Chondrocyte (in vitro differentiated cells): ENCODE data around the gene RASL10A. TPM values are rescaled to one million over a fixed set of nuclear protein-coding genes. Genes with fewer than 3 reads are reported as not detected.

Experiments
- DNase-seq: peaks from one replicate; pipeline ENCODE4 v3.0.0; 2021; ENCODE audit warnings: mixed read lengths, low spot score
- H3K27ac Mint-ChIP-seq: one replicate; pipeline ENCODE4 v1.8.0; 2021; ENCODE audit warnings: mild to moderate bottlenecking, moderate library complexity, mixed read lengths; ENCODE audit not compliant: unreplicated experiment
- H3K27me3 Mint-ChIP-seq: 2 replicates; pipeline ENCODE4 v1.8.0; 2021; ENCODE audit warnings: low read depth, mixed read lengths
- H3K36me3 Mint-ChIP-seq: 2 replicates; pipeline ENCODE4 v1.8.0; 2021; ENCODE audit warnings: low read depth, mixed read lengths
- H3K4me1 Mint-ChIP-seq: 2 replicates; pipeline ENCODE4 v1.8.0; 2021; ENCODE audit warnings: low read depth, mild to moderate bottlenecking, mixed read lengths
- H3K4me3 Mint-ChIP-seq: one replicate; pipeline ENCODE4 v1.8.0; 2021; ENCODE audit warnings: mild to moderate bottlenecking, moderate library complexity, mixed read lengths; ENCODE audit not compliant: unreplicated experiment
- H3K9me3 Mint-ChIP-seq: 2 replicates; pipeline ENCODE4 v1.8.0; 2021; ENCODE audit warnings: low read depth, mixed read lengths
- total RNA-seq: library from RNA; stranded (reverse); gene quantifications from 3 replicates; pipeline ENCODE4 v1.2.1, GENCODE V29; 2021
- TF ChIP-seq, protein P1 (sequence below): fragments of 200-600 bp; sonication (generic); IDR thresholded peaks from 2 replicates; pipeline ENCODE4 v1.5.0; 2021; ENCODE audit warnings: antibody characterized with exemption, mild to moderate bottlenecking, moderate library complexity

Gene RASL10A
- total RNA-seq, 1 donor from 2014 or later = 0.27 TPM

DNA sequence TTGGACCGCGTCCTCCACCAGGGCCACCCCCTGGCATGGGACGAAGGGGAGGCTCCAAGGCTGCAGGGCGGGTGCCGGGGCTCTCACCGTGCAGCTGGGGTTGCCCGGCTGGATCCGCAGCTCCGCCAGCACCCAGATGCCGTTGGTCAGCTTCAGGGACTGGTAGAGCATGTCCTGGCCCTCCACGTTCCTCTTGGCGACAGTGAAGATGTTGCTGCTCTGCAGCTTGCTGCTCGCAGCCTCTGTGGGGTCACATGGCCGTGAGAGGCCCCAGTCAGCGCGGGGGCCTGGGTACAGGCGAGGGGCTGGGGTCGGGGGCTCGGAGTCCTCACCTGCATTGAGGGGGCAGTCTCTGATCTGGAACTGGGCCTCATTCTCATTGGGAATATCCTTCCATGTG lies 14.8 kb upstream of the RASL10A start:
- H3K4me1 Mint-ChIP-seq = peaks cover 12% of the 10 kb centered on the region
- no peak overlapping the region for H3K27ac Mint-ChIP-seq
- no peak for DNase-seq
- peaks cover 12% of the 10 kb centered on the region for H3K36me3 Mint-ChIP-seq
- no peaks in the 10 kb centered on the region for H3K27me3 Mint-ChIP-seq
- TF ChIP-seq, protein P1, sequence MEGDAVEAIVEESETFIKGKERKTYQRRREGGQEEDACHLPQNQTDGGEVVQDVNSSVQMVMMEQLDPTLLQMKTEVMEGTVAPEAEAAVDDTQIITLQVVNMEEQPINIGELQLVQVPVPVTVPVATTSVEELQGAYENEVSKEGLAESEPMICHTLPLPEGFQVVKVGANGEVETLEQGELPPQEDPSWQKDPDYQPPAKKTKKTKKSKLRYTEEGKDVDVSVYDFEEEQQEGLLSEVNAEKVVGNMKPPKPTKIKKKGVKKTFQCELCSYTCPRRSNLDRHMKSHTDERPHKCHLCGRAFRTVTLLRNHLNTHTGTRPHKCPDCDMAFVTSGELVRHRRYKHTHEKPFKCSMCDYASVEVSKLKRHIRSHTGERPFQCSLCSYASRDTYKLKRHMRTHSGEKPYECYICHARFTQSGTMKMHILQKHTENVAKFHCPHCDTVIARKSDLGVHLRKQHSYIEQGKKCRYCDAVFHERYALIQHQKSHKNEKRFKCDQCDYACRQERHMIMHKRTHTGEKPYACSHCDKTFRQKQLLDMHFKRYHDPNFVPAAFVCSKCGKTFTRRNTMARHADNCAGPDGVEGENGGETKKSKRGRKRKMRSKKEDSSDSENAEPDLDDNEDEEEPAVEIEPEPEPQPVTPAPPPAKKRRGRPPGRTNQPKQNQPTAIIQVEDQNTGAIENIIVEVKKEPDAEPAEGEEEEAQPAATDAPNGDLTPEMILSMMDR = no peak
- H3K4me3 Mint-ChIP-seq = no peak overlapping the region
- no peaks in the 10 kb centered on the region for H3K9me3 Mint-ChIP-seq

DNA sequence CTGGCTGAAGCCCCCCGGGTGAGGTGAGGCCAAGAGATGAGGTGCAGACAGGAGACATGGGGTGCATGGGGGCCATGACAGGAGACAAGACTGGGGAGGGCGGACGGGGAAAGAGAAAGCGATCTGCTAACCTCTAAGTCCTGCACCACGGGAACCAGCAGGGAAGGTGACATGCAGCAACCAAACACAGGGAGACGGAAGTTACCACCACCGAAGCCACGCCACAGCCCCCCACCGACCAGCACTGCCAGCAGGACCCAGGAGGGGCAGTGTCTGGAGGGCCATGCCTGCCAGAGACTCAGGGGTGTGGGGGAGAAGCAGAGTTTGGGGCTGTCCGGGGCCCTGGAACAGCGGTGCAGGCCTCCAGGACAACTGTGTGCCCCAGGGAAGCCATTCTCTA lies 14.1 kb upstream of the RASL10A start:
- Mint-ChIP-seq H3K4me1 (peaks cover 5% of the 10 kb centered on the region), H3K27ac (no peak overlapping the region), H3K27me3 (no peaks in the 10 kb centered on the region), H3K36me3 (peaks cover 12% of the 10 kb centered on the region), H3K4me3 (no peak overlapping the region), H3K9me3 (no peaks in the 10 kb centered on the region)
- no peak for DNase-seq
- TF ChIP-seq, protein P1 = no peak

DNA sequence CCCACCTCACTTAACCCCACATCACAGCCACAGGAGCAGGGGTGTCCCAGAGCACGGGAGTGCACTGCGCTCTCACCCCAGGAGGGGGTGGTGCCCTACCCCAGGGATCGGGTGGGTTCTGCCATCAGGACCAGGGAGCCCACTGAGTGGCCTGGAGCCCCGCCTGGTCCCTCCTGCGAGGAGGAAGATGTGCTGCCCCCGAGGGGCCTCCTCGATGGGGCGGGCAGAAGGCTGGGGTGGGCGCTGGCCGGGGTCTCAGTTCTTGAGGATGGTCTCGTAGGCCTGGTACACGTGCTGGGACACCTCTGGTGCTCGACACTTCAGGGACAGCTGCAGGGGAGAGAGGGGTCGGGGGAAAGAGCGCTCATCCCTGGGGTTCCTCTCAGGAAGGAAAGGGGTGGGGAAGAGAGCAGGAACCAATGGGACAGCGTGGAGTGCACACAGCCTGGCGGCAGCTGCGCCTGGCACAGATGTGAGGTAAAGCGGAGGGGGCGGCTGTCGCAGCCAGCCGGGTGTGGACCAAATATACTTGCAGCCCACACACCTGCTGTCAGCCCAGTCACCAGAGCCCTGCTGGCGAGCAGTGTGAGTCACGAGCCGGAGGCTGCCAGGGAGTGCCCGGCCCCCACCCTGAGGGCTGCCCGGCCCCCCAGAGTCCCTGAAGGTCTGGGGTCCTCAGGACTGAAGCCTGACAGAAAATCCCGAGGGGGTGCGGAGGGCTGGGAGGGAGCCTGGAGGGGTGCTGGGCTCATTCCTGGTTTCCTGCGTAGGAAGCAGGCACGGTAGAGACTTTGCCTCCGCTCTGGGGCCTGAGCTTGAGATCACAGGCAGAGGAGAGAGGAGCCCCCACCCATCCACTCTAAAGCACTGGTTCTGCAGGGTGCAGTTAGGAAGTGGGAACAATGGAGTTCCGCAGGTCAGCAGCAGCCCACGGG lies 13.3 kb upstream of the RASL10A start:
- Mint-ChIP-seq H3K4me1 (peaks cover 3% of the 10 kb centered on the region), H3K4me3 (no peak overlapping the region), H3K36me3 (peaks cover 10% of the 10 kb centered on the region), H3K27me3 (no peaks in the 10 kb centered on the region), H3K27ac (no peak overlapping the region), H3K9me3 (no peaks in the 10 kb centered on the region)
- DNase-seq = no peak
- TF ChIP-seq, protein P1 = no peak

DNA sequence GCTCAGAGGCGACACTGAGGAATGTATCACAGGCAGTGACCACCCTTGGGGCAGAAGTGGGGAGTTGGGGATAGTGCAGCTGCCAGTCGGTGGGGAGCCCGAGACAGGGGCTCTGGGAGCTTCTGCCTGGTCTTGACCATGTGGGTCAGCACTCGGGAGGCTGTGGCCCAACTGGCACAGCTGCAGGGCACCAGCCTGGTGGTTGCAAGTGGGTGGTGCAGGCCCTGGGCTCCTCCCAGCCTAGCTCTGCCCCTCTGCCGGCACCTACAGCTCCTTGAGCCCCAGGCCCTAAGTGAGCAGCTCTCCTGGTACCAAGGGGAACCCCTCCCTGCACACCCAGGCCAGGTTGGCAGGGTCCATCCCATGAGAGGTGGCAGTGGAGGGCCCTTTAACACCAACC lies 12.6 kb upstream of the RASL10A start:
- H3K27me3 Mint-ChIP-seq = no peaks in the 10 kb centered on the region
- TF ChIP-seq, protein P1 = no peak
- H3K27ac Mint-ChIP-seq = no peak overlapping the region
- peaks cover 3% of the 10 kb centered on the region for H3K4me1 Mint-ChIP-seq
- no peak overlapping the region for H3K4me3 Mint-ChIP-seq
- H3K36me3 Mint-ChIP-seq = peaks cover 6% of the 10 kb centered on the region
- H3K9me3 Mint-ChIP-seq = no peaks in the 10 kb centered on the region
- no peak for DNase-seq

DNA sequence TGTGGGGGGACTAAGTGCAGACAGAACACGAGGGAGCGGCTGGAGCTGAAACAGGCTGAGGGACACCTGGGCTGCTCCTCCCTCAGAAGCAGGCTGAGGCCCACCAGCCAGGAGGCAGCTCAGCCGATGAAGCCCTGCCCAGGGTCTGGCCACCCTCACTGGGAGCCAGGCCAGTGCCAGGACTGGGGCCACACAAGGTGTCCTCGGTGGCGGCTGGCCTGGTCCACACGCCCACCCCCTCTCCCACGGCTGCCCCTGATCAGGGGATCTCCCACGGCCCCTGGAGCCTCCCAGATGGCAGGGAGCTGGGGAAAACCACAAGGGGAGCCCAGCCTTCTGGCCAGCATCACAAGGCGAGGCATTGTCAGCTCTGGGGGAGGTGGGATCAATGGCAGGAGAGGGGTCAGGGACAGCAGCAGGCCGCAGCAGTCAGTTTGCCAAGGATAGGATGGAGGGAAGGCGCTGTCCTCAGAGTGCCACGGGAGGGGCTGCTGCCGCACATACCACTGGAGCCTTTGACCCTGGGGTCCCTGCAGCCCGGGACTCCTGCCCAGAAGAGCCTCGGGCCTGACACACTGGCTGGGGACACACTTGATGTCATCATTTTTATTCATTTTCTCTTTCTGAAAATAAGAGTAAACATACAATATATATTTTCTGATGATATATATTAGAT lies 11.7 kb upstream of the RASL10A start:
- Mint-ChIP-seq H3K9me3 (no peaks in the 10 kb centered on the region), H3K4me3 (no peak overlapping the region), H3K27ac (no peak overlapping the region), H3K27me3 (no peaks in the 10 kb centered on the region), H3K4me1 (peaks cover 3% of the 10 kb centered on the region), H3K36me3 (peaks cover 6% of the 10 kb centered on the region)
- no peak for DNase-seq
- TF ChIP-seq, protein P1 = no peak
